Heart right ventricle (tissue), 16 donors: Measurements from ENCODE around the gene CCR6. TPM values are rescaled to one million over a fixed set of nuclear protein-coding genes. Genes with fewer than 3 reads are reported as not detected.
"Not testable (repeated sequence)": the region's sequence is repeated elsewhere in the genome, so short reads cannot be mapped to it uniquely, and the experiment has no call there.

Experiments
- ATAC-seq, 8 donors: fragments of 200-7000 bp; cut with Tn5 transposase; one replicate each; pipeline ENCODE4 v1.9.1; 2020; ENCODE audit warnings: mild to moderate bottlenecking in 8 of 8, moderate library complexity in 8 of 8, moderate number of reproducible peaks in 1 of 8
- DNase-seq, 2 donors: peaks; one replicate each; pipeline ENCODE4 v3.0.0-alpha.2; 2020
- H3K27ac ChIP-seq, 10 donors: fragments of 200-600 bp; sonication (generic) in 2 of 10; one replicate each; pipeline versions ENCODE4 v1.5.0 to v1.8.0; 2020 to 2022; ENCODE audit warnings: mild to moderate bottlenecking in 3 of 10
- H3K27me3 ChIP-seq, 7 donors: fragments of 200-600 bp; one replicate each; pipeline ENCODE4 v1.8.0; 2021 to 2022; ENCODE audit warnings: mild to moderate bottlenecking in 2 of 7
- H3K36me3 ChIP-seq, 9 donors: fragments of 200-600 bp; sonication (generic) in 1 of 9; one replicate each; pipeline versions ENCODE4 v1.5.0 to v1.8.0; 2020 to 2022; ENCODE audit warnings: mild to moderate bottlenecking in 2 of 9
- H3K4me1 ChIP-seq, 9 donors: fragments of 200-600 bp; sonication (generic) in 1 of 9; one replicate each; pipeline versions ENCODE4 v1.5.0 to v1.8.0; 2020 to 2022; ENCODE audit warnings: mild to moderate bottlenecking in 4 of 9
- H3K4me3 ChIP-seq, 10 donors: fragments of 200-600 bp; sonication (generic) in 2 of 10; one replicate each; pipeline versions ENCODE4 v1.5.0 to v1.8.0; 2020 to 2022; ENCODE audit warnings: mild to moderate bottlenecking in 7 of 10, moderate library complexity in 2 of 10
- H3K9me3 ChIP-seq, 11 donors: fragments of 200-600 bp in 10 of 11; sonication (generic) in 2 of 11; one replicate each; pipeline versions ENCODE4 v1.5.0 to v1.8.0; 2013 to 2022; ENCODE audit warnings: mild to moderate bottlenecking in 2 of 11, control low read depth in 1 of 11, moderate library complexity in 1 of 11
- CTCF ChIP-seq, 9 donors: fragments of 200-600 bp; sonication (generic) in 2 of 9; IDR thresholded peaks; one replicate each; pipeline versions ENCODE4 v1.5.0 to v1.8.0; 2021 to 2022; ENCODE audit warnings: antibody characterized with exemption in 9 of 9, mild to moderate bottlenecking in 5 of 9, moderate library complexity in 1 of 9
- WGBS, 2 donors: extraction: QIAGEN DNeasy Blood & Tissue Kit; methylation state at CpG; one replicate each; pipeline ENCODE4 v1.1.7; 2013; ENCODE audit warnings: inconsistent platforms in 1 of 2; 5-methylcytosine and 5-hydroxymethylcytosine counted together
- intact Hi-C, 10 donors: fragments of 100-400 bp; cut with DNase I; formaldehyde crosslinking; loops; one replicate each; pipeline versions ENCODE4 v1.11.1 to v1.14.2; 2022
- polyA plus RNA-seq, 2 donors: library from polyadenylated mRNA; stranded (reverse); fragments of 200-250 nt; gene quantifications; one replicate each; pipeline ENCODE4 v1.2.3, GENCODE V29; 2013
- total RNA-seq, 10 donors: library from RNA; stranded (reverse); fragmentation: NEBNext Ultra II Directional in 3 of 10; extraction: Animal tissue kit (Norgen Biotek cat#: 25700) in 3 of 10; gene quantifications; one replicate each; pipeline versions ENCODE4 v1.2.1 to v1.2.4, GENCODE V29; 2021 to 2023
- donor health status: Arrhythmogenic right ventricular cardiomyopathy.
- donor health status: ischemic (EF 13 %, LVEDD 7.1; RV severe dilation, severe dysfunction).
- donor health status: healthy with polysubstance abuse.
- donor health status: DM: no; HTN: yes; CAD: no.
- donor health status: DM: no; HTN: no; CAD: no.
- donor health status: ischemic (EF 25% LVEDD 6.9; RV normal size, moderate dysfunction).
- donor health status: ischemic (EF 25% LVEDD 5.7; RV mildly dilated, moderate dysfunction).
- donor health status: healthy.
- donor health status: DM: yes; HTN: yes; CAD: no.
- donor health status: Ischemic cardiomyopathy.
- donor health status: ischemic (EF 35%, LVEDD 5.7; RV mildly dilated, moderate dysfunction).
- donor health status: nonischemic (EF 11% LVEDD 7.7; RV severe dilation, severe dysfunction).
- donor health status: DM: yes; HTN: yes; CAD: no.
- donor health status: PGD.
- donor health status: ischemic (EF 29% LVEDD 5.4; RV normal size, mild dysfunction).
- donor health status: nonischemic (EF 23%, LVEDD 6.1; RV moderate dilation, normal function).

The CCR6 gene
- total and polyA plus RNA-seq, 12 donors = 0.13 to 0.37 (median 0.16) TPM; not detected in 9

DNA sequence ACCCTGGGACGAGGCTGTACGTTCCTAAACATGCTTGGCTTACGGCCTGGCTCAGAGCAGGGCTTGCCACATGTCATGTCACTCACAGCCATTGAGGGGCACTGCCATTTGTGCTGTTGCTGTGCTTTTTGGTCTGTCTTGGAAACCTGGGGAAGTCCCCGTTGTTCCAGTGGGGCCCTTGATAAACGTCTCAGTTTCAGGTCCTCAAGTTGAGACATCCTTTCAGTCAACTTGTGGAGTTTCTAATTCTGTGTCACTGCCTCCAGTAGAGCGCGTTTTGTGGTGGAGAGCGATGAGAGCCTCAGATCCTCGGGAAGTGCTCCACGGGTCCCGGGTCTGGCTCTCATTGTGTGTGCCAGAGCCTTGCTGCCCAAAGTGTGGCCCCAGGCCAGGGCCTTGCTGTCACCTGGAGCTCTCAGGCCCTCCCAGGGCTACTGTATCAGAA, 43.0 kb upstream of the CCR6 start:
- Histone ChIP-seq H3K27me3 (peaks cover 0 to 6% (median 0%) of the 10 kb centered on the region in 7 donors), H3K4me1 (no peaks in the 10 kb centered on the region), H3K27ac (no peak overlapping the region), H3K9me3 (peaks cover 0 to 9% (median 0%) of the 10 kb centered on the region in 11 donors), H3K4me3 (no peak overlapping the region), H3K36me3 (no peaks in the 10 kb centered on the region)
- DNase-seq (no peak), ATAC-seq (no peak)
- intact Hi-C loops = no loop called here
- 81 to 83% methylated on average over 11 of the region's 11 CpGs for WGBS, 2 donors
- TF ChIP-seq CTCF (IDR thresholded peaks at IDR 0.05) = no peak

- Histone ChIP-seq H3K4me3 (no peak overlapping the region), H3K4me1 (peaks cover 0 to 34% (median 0%) of the 10 kb centered on the region in 9 donors), H3K27me3 (no peaks in the 10 kb centered on the region), H3K9me3 (peaks cover 0 to 30% (median 12%) of the 10 kb centered on the region in 11 donors), H3K27ac (no peak overlapping the region), H3K36me3 (no peaks in the 10 kb centered on the region)
- 83 to 86% methylated on average over 3 of the region's 3 CpGs for WGBS, 2 donors
- ATAC-seq (no peak), DNase-seq (no peak)
- intact Hi-C loops = no loop called here
- TF ChIP-seq CTCF (IDR thresholded peaks at IDR 0.05) = no peak
Observed at GRCh38 chr6:167087857-167088354, 35.0 kb upstream of the CCR6 start.

DNA sequence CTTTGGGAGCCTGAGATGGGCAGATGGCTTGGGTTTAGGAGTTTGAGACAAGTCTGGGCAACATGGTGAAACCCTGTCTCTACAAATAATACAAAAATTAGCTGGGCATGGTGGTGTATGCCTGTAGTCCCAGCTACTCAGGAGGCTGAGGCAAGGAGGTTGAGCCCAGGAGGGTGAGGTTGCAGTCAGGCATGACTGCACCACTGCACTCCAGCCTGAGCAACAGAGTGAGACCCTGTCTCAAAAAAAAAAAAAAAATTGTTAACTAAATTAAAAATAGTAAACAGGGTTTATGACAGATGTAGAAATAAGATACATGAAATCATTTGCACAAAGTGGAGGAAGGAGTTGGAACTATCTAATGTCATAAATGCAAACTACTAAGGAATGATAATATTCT, 34.2 kb upstream of the CCR6 start:
- Histone ChIP-seq H3K9me3 (peaks cover 0 to 30% (median 12%) of the 10 kb centered on the region in 11 donors), H3K4me1 (peaks cover 0 to 42% (median 0%) of the 10 kb centered on the region in 9 donors)
- DNase-seq, ATAC-seq, H3K27me3 ChIP-seq, H3K27ac ChIP-seq, intact Hi-C loops, H3K36me3 ChIP-seq, H3K4me3 ChIP-seq: not testable (repeated sequence)

- H3K27me3 ChIP-seq = no peaks in the 10 kb centered on the region
- no peaks in the 10 kb centered on the region for H3K36me3 ChIP-seq
- H3K4me1 ChIP-seq = peaks cover 0 to 49% (median 3%) of the 10 kb centered on the region in 9 donors
- WGBS, 2 donors = 90 to 91% methylated on average over 11 of the region's 11 CpGs
- no peak overlapping the region for H3K4me3 ChIP-seq
- H3K27ac ChIP-seq = peak overlapping the region in 1 of 10 donors; percentile 81
- H3K9me3 ChIP-seq = peaks cover 0 to 30% (median 12%) of the 10 kb centered on the region in 11 donors
- ATAC-seq = no peak
- no peak for TF ChIP-seq CTCF (IDR thresholded peaks at IDR 0.05)
- intact Hi-C loops = no loop called here
- no peak for DNase-seq
Observed at GRCh38 chr6:167089243-167090142, 33.4 kb upstream of the CCR6 start.
